Tibial nerve (tissue), 4 donors: ENCODE measurements around the gene MEX3B.

ENCODE experiments used
- EP300 ChIP-seq, 2 donors: sonication (generic); formaldehyde crosslinking; IDR thresholded peaks; one replicate each; pipeline ENCODE4 v1.6.1; 2017; ENCODE audit warnings: antibody characterized with exemption in 2 of 2, mild to moderate bottlenecking in 1 of 2
- POLR2A ChIP-seq, 2 donors: fragments of 450-650 bp; IDR thresholded peaks; one replicate each; pipeline ENCODE4 v1.6.1; 2017; ENCODE audit warnings: antibody characterized with exemption in 2 of 2, mild to moderate bottlenecking in 2 of 2, moderate library complexity in 2 of 2
- TF ChIP-seq, protein P1 (sequence below), 5 experiments: fragments of 200-600 bp in 3 of 5; fragments of 450-650 bp in 2 of 5; sonication (generic) in 3 of 5; IDR thresholded peaks; one replicate each; pipeline ENCODE4 v1.5.1; 2016 to 2019; ENCODE audit warnings: antibody characterized with exemption in 5 of 5, mild to moderate bottlenecking in 3 of 5, moderate library complexity in 2 of 5

DNA sequence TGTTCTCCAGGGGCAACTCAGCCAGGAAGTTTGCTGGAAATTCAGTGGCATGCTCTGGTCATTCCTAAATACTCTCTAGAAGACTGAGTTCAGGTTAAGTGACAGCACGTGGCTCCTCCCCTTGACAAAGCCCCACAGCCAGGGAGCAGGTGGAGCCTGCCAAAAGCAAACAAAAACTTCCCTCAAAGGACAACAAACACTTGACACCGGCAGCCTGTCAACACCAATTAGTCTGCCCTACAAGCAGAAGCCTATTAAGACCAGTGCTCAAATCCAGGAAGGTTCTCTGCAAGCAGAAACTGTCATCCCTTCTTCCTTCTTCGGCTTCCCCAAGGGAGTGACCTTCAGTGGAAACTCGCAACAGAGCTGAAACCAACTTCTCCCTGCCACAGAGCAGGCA lies 5.0 kb downstream of the MEX3B start:
- TF ChIP-seq EP300 (IDR thresholded peaks at IDR 0.05) = no peak
- TF ChIP-seq, protein P1, sequence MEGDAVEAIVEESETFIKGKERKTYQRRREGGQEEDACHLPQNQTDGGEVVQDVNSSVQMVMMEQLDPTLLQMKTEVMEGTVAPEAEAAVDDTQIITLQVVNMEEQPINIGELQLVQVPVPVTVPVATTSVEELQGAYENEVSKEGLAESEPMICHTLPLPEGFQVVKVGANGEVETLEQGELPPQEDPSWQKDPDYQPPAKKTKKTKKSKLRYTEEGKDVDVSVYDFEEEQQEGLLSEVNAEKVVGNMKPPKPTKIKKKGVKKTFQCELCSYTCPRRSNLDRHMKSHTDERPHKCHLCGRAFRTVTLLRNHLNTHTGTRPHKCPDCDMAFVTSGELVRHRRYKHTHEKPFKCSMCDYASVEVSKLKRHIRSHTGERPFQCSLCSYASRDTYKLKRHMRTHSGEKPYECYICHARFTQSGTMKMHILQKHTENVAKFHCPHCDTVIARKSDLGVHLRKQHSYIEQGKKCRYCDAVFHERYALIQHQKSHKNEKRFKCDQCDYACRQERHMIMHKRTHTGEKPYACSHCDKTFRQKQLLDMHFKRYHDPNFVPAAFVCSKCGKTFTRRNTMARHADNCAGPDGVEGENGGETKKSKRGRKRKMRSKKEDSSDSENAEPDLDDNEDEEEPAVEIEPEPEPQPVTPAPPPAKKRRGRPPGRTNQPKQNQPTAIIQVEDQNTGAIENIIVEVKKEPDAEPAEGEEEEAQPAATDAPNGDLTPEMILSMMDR (IDR thresholded peaks at IDR 0.05) = no peak
- TF ChIP-seq POLR2A (IDR thresholded peaks at IDR 0.05) = no peak
